ENCODE data around the gene TXK.

- TF ChIP-seq CTCF (conservative IDR thresholded peaks at IDR 0.05) (no peak), EZH2 (IDR thresholded peaks at IDR 0.05; ENCODE audit: low read depth) (no peak)
Measured at GRCh38 chr4:48175806-48176205, 41.8 kb upstream of the TXK start.
